Peyer's patch (tissue), 4 donors: ENCODE results near the gene CYB561D2. TPM values are rescaled to one million over a fixed set of nuclear protein-coding genes. Genes with fewer than 3 reads are reported as not detected.

Experiments
- DNase-seq, 3 donors: peaks; one replicate each; pipeline ENCODE4 v3.0.0-alpha.2; 2017 to 2019
- H3K27ac ChIP-seq, 4 donors: fragments of 200-600 bp; sonication (generic); one replicate each; pipeline ENCODE4 v1.5.1; 2016 to 2019
- H3K27me3 ChIP-seq, 2 donors: fragments of 200-600 bp; sonication (generic); one replicate each; pipeline ENCODE4 v1.5.1; 2019
- H3K36me3 ChIP-seq, 3 donors: fragments of 200-600 bp; sonication (generic); one replicate each; pipeline ENCODE4 v1.5.1; 2016 to 2019
- H3K4me1 ChIP-seq, 4 donors: fragments of 200-600 bp; sonication (generic); one replicate each; pipeline ENCODE4 v1.5.1; 2016 to 2019
- H3K4me3 ChIP-seq, 4 donors: fragments of 200-600 bp; sonication (generic); 1 replicate in 3 of 4; 2 replicates in 1 of 4; pipeline ENCODE4 v1.5.1; 2016 to 2019; ENCODE audit warnings: mild to moderate bottlenecking in 1 of 4
- H3K9me3 ChIP-seq, 4 donors: fragments of 200-600 bp; sonication (generic); one replicate each; pipeline ENCODE4 v1.5.1; 2016 to 2019; ENCODE audit warnings: mild to moderate bottlenecking in 1 of 4
- POLR2A ChIP-seq, 2 donors: fragments of 450-650 bp; IDR thresholded peaks; one replicate each; pipeline ENCODE4 v1.5.1; 2017; ENCODE audit warnings: antibody characterized with exemption in 2 of 2, mild to moderate bottlenecking in 2 of 2, moderate library complexity in 2 of 2
- total RNA-seq, 4 donors: library from RNA; depleted of rRNA; stranded (reverse); fragments of >200 nt; gene quantifications; one replicate each; pipeline ENCODE4 v1.1.0, GENCODE V29; 2016
- TF ChIP-seq, protein P1 (sequence below), 6 experiments: fragments of 450-650 bp in 4 of 6; fragments of 200-600 bp in 2 of 6; sonication (generic) in 1 of 6; IDR thresholded peaks; one replicate each; pipeline ENCODE4 v1.5.1; 2017 to 2019; ENCODE audit warnings: antibody characterized with exemption in 6 of 6, mild to moderate bottlenecking in 3 of 6, moderate library complexity in 1 of 6

CYB561D2 gene
- total RNA-seq, 4 donors from 2014 or later, result 22.3 to 69.5 (median 38.6) TPM

DNA sequence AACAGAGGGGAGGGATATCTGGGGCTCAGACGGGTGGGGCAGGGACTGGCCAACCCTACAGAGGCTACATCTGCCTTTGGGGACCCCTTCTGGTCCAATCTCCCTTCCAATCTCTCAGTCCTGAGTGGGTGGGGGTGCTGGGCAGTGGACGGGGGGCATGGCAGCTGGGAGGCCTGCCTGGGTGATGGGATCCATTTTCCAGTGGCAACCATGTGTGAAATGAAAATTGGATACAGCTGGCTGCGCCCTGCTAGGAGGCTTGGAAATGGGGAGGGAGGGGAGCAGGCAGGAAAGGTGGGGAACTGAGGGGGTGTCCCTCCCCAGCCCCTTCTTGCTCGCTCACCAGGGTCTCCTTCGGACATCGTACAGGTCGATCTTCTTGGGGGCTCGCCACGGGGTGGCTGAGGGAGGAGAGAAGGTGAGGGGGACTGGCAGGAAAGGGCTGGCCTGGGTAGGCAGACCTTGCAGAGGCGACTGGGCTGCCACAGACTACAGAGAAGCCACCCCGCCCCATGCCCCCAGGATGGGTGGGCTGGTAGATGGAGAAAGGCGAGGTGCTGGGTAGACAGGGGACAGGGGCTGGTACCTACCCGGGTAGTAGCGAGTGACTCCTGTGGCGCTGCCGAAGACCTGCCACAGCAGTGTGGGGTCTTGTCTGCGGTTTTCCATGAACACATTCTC lies 29.9 kb downstream of the CYB561D2 start:
- Histone ChIP-seq H3K27ac (no peak overlapping the region), H3K4me3 (no peak overlapping the region), H3K4me1 (no peaks in the 10 kb centered on the region), H3K9me3 (no peaks in the 10 kb centered on the region), H3K36me3 (no peaks in the 10 kb centered on the region), H3K27me3 (no peaks in the 10 kb centered on the region)
- no peak for TF ChIP-seq POLR2A (IDR thresholded peaks at IDR 0.05)
- TF ChIP-seq, protein P1, sequence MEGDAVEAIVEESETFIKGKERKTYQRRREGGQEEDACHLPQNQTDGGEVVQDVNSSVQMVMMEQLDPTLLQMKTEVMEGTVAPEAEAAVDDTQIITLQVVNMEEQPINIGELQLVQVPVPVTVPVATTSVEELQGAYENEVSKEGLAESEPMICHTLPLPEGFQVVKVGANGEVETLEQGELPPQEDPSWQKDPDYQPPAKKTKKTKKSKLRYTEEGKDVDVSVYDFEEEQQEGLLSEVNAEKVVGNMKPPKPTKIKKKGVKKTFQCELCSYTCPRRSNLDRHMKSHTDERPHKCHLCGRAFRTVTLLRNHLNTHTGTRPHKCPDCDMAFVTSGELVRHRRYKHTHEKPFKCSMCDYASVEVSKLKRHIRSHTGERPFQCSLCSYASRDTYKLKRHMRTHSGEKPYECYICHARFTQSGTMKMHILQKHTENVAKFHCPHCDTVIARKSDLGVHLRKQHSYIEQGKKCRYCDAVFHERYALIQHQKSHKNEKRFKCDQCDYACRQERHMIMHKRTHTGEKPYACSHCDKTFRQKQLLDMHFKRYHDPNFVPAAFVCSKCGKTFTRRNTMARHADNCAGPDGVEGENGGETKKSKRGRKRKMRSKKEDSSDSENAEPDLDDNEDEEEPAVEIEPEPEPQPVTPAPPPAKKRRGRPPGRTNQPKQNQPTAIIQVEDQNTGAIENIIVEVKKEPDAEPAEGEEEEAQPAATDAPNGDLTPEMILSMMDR (IDR thresholded peaks at IDR 0.05), result no peak
- DNase-seq, result no peak

DNA sequence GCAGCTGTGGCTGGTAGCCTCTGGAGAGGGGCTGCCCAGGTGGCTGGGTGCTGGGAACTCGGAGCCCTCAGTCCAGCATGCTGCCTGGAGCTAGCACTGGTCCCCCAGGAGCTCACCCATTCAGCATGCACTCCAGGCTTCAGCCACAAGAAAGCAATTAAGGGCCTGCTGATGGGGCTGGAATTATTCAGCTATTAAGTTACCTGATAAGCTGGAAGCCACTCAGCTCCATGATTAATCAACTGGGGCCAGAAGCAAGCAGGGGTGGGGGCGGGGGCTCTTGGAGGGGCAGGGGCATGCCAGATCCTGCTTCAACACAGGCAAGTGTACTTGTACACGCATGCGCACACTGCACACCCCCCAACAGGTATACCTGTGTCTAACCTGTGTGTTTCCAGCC lies 30.7 kb downstream of the CYB561D2 start:
- H3K36me3 ChIP-seq, result no peaks in the 10 kb centered on the region
- H3K27ac ChIP-seq, result no peak overlapping the region
- H3K9me3 ChIP-seq, result no peaks in the 10 kb centered on the region
- H3K4me1 ChIP-seq, result no peaks in the 10 kb centered on the region
- TF ChIP-seq, protein P1 (IDR thresholded peaks at IDR 0.05), result no peak
- no peak for TF ChIP-seq POLR2A (IDR thresholded peaks at IDR 0.05)
- no peak overlapping the region for H3K4me3 ChIP-seq
- no peak for DNase-seq
- no peaks in the 10 kb centered on the region for H3K27me3 ChIP-seq

DNA sequence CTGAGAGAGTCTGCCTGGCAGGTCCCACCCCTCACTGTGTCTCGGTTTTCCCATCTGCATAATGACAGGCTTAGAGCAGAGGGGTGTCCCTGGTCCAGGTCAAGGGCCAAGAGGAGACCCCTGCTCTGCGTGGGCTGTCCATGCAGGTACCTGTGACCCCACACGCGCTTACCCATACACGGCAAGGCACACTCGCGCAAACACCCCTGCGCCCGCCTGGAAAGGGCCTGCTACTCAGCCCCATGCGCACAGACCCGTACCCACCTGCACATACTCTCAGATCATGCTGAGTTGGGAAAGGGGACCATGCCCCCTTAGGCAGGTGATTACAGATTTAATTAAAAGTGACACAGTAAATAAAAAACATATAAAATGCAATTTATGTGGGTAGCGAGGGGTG lies 32.1 kb downstream of the CYB561D2 start:
- Histone ChIP-seq H3K4me1 (no peaks in the 10 kb centered on the region), H3K36me3 (no peaks in the 10 kb centered on the region), H3K9me3 (no peaks in the 10 kb centered on the region), H3K4me3 (no peak overlapping the region), H3K27ac (no peak overlapping the region), H3K27me3 (no peaks in the 10 kb centered on the region)
- no peak for DNase-seq
- TF ChIP-seq POLR2A (IDR thresholded peaks at IDR 0.05), result no peak
- TF ChIP-seq, protein P1 (IDR thresholded peaks at IDR 0.05), result no peak

DNA sequence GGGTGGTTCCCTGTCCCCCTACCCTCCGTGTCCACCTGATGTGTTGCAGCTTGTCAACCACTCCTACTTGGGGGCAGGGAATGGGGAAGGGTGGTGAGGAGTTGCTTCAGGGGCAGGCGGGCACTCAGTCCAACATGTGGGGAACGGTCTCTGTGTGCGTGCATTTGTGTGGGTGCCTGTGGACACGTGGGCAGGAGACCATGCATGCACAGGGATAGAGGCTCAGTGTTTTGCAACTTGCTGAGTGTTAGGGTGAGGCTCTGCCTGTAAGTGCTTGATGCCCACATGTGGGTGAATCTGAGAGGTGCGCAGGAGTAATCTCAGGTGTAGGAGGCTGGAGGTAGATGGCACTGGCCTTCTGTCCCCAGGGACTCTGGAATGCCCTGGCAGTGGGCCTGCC lies 33.1 kb downstream of the CYB561D2 start:
- no peak for TF ChIP-seq POLR2A (IDR thresholded peaks at IDR 0.05)
- TF ChIP-seq, protein P1 (IDR thresholded peaks at IDR 0.05), result no peak
- H3K4me1 ChIP-seq, result no peaks in the 10 kb centered on the region

DNA sequence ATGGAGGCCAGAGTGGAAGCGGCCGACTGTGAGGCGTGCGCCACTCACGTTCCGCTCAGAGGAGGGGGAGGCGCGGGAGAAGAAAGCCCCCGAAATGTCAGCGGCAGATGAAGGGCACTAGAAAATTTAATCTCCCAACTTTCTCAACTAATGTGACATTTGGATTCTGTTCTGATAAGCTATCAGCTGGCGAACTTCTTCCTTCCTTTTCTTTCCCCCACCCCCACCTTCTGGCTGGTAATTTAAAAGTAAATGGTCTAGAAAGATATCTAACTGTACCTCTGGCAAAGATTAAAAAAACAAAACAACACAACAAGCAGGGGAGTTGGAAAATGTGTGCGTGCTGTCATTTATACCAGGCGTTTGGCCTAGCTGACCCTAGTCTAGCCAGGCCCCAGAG lies 35.1 kb downstream of the CYB561D2 start:
- Histone ChIP-seq H3K4me1 (peaks cover 0 to 4% (median 1%) of the 10 kb centered on the region in 4 donors), H3K27ac (no peak overlapping the region), H3K9me3 (no peaks in the 10 kb centered on the region), H3K36me3 (no peaks in the 10 kb centered on the region), H3K4me3 (no peak overlapping the region), H3K27me3 (no peaks in the 10 kb centered on the region)
- DNase-seq, result no peak
- TF ChIP-seq, protein P1 (IDR thresholded peaks at IDR 0.05), result no peak

More for the DNA sequence above, 33.1 kb downstream of the CYB561D2 start:
- no peaks in the 10 kb centered on the region for H3K27me3 ChIP-seq
- no peaks in the 10 kb centered on the region for H3K36me3 ChIP-seq
- no peak for DNase-seq
- H3K9me3 ChIP-seq, result no peaks in the 10 kb centered on the region
- H3K27ac ChIP-seq, result no peak overlapping the region
- no peak overlapping the region for H3K4me3 ChIP-seq
